Caco-2 (cell line): ENCODE measurements around the gene CA12. TPM values are rescaled to one million over a fixed set of nuclear protein-coding genes. Genes with fewer than 3 reads are reported as not detected.

Experiments
- BruUV-seq: library from RNA; stranded (reverse); fragments of 400-500 nt; replicated peaks from 2 replicates; lab custom pipeline; 2021; lab: Mats Ljungman, UMichigan
- CTCF ChIA-PET: fragments of 300-600 bp; sonication (Branson Sonifier 250); formaldehyde crosslinking; loops from one replicate; lab custom pipeline; 2022; ENCODE audit warnings: antibody characterized with exemption; lab: Charles Lee
- POLR2A ChIA-PET: fragments of 300-600 bp; sonication (Branson Sonifier 250); formaldehyde crosslinking; loops from one replicate; lab custom pipeline; 2022; ENCODE audit warnings: antibody characterized with exemption; lab: Charles Lee
- DNase-seq, 2 experiments: peaks; one replicate each; pipeline versions ENCODE4 v3.0.0 to v3.0.0-alpha.2; 2020 to 2022
- H3K27me3 ChIP-seq: replicated peaks from 2 replicates; pipeline ENCODE4 v1.6.0; 2011; ENCODE audit warnings: low read length; ENCODE audit not compliant: control insufficient read depth, insufficient read depth
- H3K36me3 ChIP-seq: 2 replicates; pipeline ENCODE4 v1.5.1; 2011; ENCODE audit warnings: low read length; ENCODE audit not compliant: control insufficient read depth, insufficient read depth
- H3K4me1 ChIP-seq: fragments of 250-450 bp; sonication (Bioruptor Pico); 2 replicates; pipeline ENCODE4 v1.5.1; 2020; ENCODE audit warnings: mild to moderate bottlenecking
- H3K4me3 ChIP-seq: 2 replicates; pipeline ENCODE4 v1.5.1; 2011; ENCODE audit warnings: low read depth, mild to moderate bottlenecking, control low read depth, low read length
- H3K9me3 ChIP-seq: fragments of 250-450 bp; sonication (Bioruptor Pico); 2 replicates; pipeline ENCODE4 v1.5.1; 2020; ENCODE audit warnings: mild to moderate bottlenecking, moderate library complexity
- H3K27ac Mint-ChIP-seq: one replicate; pipeline ENCODE4 v1.8.0; 2022; ENCODE audit warnings: mixed read lengths; ENCODE audit not compliant: unreplicated experiment
- H3K27me3 Mint-ChIP-seq: one replicate; pipeline ENCODE4 v1.8.0; 2022; ENCODE audit warnings: mixed read lengths; ENCODE audit not compliant: insufficient read depth, unreplicated experiment
- H3K36me3 Mint-ChIP-seq: one replicate; pipeline ENCODE4 v1.8.0; 2022; ENCODE audit warnings: mild to moderate bottlenecking, mixed read lengths; ENCODE audit not compliant: insufficient read depth, unreplicated experiment
- H3K4me1 Mint-ChIP-seq: one replicate; pipeline ENCODE4 v1.8.0; 2022; ENCODE audit warnings: low read depth, mixed read lengths; ENCODE audit not compliant: unreplicated experiment
- H3K4me3 Mint-ChIP-seq: one replicate; pipeline ENCODE4 v1.8.0; 2022; ENCODE audit warnings: mild to moderate bottlenecking, moderate library complexity, mixed read lengths; ENCODE audit not compliant: unreplicated experiment
- H3K9me3 Mint-ChIP-seq: one replicate; pipeline ENCODE4 v1.8.0; 2022; ENCODE audit warnings: mixed read lengths; ENCODE audit not compliant: unreplicated experiment
- intact Hi-C: fragments of 100-400 bp; cut with micrococcal nuclease; formaldehyde crosslinking; loops from one replicate; pipeline ENCODE4 v1.10.0; 2022; ENCODE audit not compliant: unreplicated experiment
- total RNA-seq: library from RNA; stranded (reverse); gene quantifications from 2 replicates; pipeline ENCODE4 v1.2.3, GENCODE V29; 2022
- TF ChIP-seq, protein P1 (sequence below), 2 experiments: fragments of 200-600 bp in 1 of 2; IDR thresholded peaks; 1 replicate in 1 of 2; 2 replicates in 1 of 2; pipeline versions ENCODE4 v1.5.1 to v1.8.0; 2011 to 2022; ENCODE audit warnings: antibody characterized with exemption in 1 of 2, control low read depth in 1 of 2, inconsistent platforms in 1 of 2, low read depth in 1 of 2, low read length in 1 of 2, mild to moderate bottlenecking in 1 of 2, moderate library complexity in 1 of 2; ENCODE audit not compliant: insufficient read depth in 1 of 2, severe bottlenecking in 1 of 2, unreplicated experiment in 1 of 2

CA12 gene
- total RNA-seq, 1 experiment from 2014 or later: 1.0 TPM

DNA sequence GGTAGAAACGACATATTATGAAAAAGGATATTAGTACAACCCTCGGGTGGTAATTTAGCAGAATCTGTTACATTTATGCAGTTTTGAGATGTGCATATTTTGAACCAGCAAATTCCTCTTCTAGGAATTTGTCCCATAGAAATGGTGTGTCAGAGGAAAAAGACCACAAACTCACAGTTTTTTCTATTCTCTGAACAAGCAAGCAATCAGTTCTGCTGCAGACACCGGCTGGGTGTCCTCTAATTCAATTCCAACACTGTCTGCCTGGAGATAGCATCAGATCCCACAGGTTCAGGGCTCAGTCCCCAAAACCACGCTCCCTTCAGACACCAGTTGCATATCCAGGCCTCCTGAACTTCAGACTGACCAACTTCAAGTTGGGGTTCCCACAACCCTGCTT, 67.8 kb downstream of the CA12 start:
- Mint-ChIP-seq H3K4me3 (no peak overlapping the region), H3K4me1 (no peaks in the 10 kb centered on the region), H3K27me3 (no peaks in the 10 kb centered on the region), H3K36me3 (no peaks in the 10 kb centered on the region), H3K27ac (no peak overlapping the region), H3K9me3 (no peaks in the 10 kb centered on the region)
- TF ChIP-seq, protein P1, sequence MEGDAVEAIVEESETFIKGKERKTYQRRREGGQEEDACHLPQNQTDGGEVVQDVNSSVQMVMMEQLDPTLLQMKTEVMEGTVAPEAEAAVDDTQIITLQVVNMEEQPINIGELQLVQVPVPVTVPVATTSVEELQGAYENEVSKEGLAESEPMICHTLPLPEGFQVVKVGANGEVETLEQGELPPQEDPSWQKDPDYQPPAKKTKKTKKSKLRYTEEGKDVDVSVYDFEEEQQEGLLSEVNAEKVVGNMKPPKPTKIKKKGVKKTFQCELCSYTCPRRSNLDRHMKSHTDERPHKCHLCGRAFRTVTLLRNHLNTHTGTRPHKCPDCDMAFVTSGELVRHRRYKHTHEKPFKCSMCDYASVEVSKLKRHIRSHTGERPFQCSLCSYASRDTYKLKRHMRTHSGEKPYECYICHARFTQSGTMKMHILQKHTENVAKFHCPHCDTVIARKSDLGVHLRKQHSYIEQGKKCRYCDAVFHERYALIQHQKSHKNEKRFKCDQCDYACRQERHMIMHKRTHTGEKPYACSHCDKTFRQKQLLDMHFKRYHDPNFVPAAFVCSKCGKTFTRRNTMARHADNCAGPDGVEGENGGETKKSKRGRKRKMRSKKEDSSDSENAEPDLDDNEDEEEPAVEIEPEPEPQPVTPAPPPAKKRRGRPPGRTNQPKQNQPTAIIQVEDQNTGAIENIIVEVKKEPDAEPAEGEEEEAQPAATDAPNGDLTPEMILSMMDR (IDR thresholded peaks at IDR 0.05; ENCODE audit: insufficient read depth in 1 of 2, low read depth in 1 of 2, low read length in 1 of 2, severe bottlenecking in 1 of 2, unreplicated experiment in 1 of 2): no peak
- intact Hi-C loops: no loop called here
- Histone ChIP-seq H3K4me1 (no peaks in the 10 kb centered on the region), H3K9me3 (no peaks in the 10 kb centered on the region), H3K27me3 (no peaks in the 10 kb centered on the region), H3K36me3 (no peaks in the 10 kb centered on the region), H3K4me3 (no peak overlapping the region)
- CTCF ChIA-PET: no interaction called here
- POLR2A ChIA-PET: no interaction called here
- no peak for DNase-seq
- no TSS peak for BruUV-seq

GRCh38 chr15:63312286-63312685, 69.4 kb downstream of the CA12 start:
- H3K4me1 ChIP-seq: no peaks in the 10 kb centered on the region
- ChIA-PET CTCF (no interaction called here), POLR2A (interaction anchor here (0.7 kb wide), 1 partner anchor 175 kb away, joined by 3 read pairs; no protein-coding TSS in a partner anchor)
- intact Hi-C loops: no loop called here
- Mint-ChIP-seq H3K4me3 (no peak overlapping the region), H3K27ac (no peak overlapping the region), H3K36me3 (no peaks in the 10 kb centered on the region), H3K9me3 (no peaks in the 10 kb centered on the region), H3K27me3 (no peaks in the 10 kb centered on the region), H3K4me1 (no peaks in the 10 kb centered on the region)
- BruUV-seq: no TSS peak
- no peak for DNase-seq
- H3K36me3 ChIP-seq: no peaks in the 10 kb centered on the region
- TF ChIP-seq, protein P1 (IDR thresholded peaks at IDR 0.05; ENCODE audit: insufficient read depth in 1 of 2, low read depth in 1 of 2, low read length in 1 of 2, severe bottlenecking in 1 of 2, unreplicated experiment in 1 of 2): no peak
- no peaks in the 10 kb centered on the region for H3K27me3 ChIP-seq
- H3K4me3 ChIP-seq: no peak overlapping the region
- H3K9me3 ChIP-seq: no peaks in the 10 kb centered on the region

DNA sequence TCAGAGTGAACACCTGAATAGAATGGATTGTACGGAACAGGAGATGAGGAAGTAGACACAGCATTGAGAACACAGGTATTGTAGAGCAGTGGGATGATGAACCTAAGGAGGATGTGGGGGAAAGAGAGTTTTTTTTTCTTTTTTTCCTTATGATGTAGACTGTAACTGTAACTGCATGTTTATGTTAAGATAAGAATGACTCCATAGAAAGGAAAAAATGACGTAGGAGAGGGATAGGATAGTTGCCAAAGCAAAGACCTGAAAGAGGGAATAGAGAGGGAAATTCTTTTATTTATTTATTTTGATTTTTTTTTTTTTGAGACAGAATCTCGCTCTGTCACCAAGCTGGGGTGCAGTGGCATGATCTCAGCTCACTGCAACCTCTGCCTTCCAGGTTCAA, 71.0 kb downstream of the CA12 start:
- H3K4me3 Mint-ChIP-seq: no peak overlapping the region
- H3K9me3 Mint-ChIP-seq: no peaks in the 10 kb centered on the region
- no peaks in the 10 kb centered on the region for H3K4me1 ChIP-seq
- H3K27ac Mint-ChIP-seq: no peak overlapping the region
- no peaks in the 10 kb centered on the region for H3K27me3 ChIP-seq
- TF ChIP-seq, protein P1 (IDR thresholded peaks at IDR 0.05; ENCODE audit: insufficient read depth in 1 of 2, low read depth in 1 of 2, low read length in 1 of 2, severe bottlenecking in 1 of 2, unreplicated experiment in 1 of 2): no peak
- DNase-seq: no peak
- H3K9me3 ChIP-seq: no peaks in the 10 kb centered on the region
- CTCF ChIA-PET: no interaction called here
- H3K4me1 Mint-ChIP-seq: no peaks in the 10 kb centered on the region
- intact Hi-C loops: no loop called here
- H3K27me3 Mint-ChIP-seq: no peaks in the 10 kb centered on the region
- H3K4me3 ChIP-seq: no peak overlapping the region
- H3K36me3 ChIP-seq: no peaks in the 10 kb centered on the region
- H3K36me3 Mint-ChIP-seq: no peaks in the 10 kb centered on the region
- no TSS peak for BruUV-seq
- POLR2A ChIA-PET: no interaction called here
